Left ventricle myocardium superior (tissue), 1 donor: Measurements from ENCODE around the gene PSAPL1. TPM values are rescaled to one million over a fixed set of nuclear protein-coding genes. Genes with fewer than 3 reads are reported as not detected.

Experiments
- ATAC-seq: fragments of 200-7000 bp; cut with Tn5 transposase; one replicate; pipeline ENCODE4 v1.9.1; 2020; ENCODE audit warnings: mild to moderate bottlenecking, moderate library complexity
- DNase-seq: peaks from one replicate; pipeline ENCODE4 v3.0.0-alpha.2; 2020
- intact Hi-C: fragments of 100-400 bp; cut with micrococcal nuclease; formaldehyde crosslinking; loops from one replicate; pipeline ENCODE4 v1.11.0; 2022
- total RNA-seq: library from RNA; stranded (reverse); fragmentation: NEBNext Ultra II Directional; extraction: Animal tissue kit (Norgen Biotek cat#: 25700); gene quantifications from one replicate; pipeline ENCODE4 v1.2.1, GENCODE V29; 2021
- donor health status: DM: no; HTN: yes; CAD: no; lungs with severe emphysema.

Gene PSAPL1
- total RNA-seq, 1 donor from 2014 or later, result not detected

DNA sequence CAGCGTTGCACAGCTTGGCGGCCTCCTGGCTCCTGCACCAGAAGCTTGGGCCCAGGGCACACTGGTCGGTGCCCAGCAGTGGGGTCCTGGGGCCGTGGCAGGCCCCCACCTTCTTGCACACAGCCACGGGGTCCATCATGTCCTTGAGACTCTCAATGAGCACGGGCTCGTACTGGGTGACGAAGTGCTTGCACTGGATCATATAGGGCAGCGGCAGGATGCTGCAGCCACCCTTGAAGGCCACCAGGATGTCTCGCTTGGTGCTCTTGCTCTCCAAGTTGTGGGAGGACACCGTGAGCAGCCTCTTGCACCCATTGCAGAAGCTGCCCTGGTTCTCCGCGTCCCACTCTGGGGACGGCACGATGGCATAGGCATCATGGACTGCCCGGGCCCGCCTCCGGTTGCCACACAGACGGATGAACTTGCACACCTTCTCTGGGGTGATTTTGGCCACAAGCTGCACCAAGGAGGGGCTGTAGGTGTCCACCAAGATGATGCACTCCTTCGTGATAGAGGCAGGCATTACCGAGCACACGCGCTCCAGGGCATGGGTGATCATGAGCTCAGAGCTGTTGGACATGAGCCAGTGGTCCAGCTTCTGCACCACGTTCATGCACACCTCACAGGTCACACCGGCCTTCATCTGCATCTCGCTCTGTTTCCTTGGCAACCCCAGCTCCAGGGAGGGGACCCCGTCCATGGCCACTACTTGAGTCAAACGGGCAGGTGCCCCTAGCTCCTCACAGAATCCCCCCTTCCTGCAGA is 1.2 kb downstream of the PSAPL1 start:
- intact Hi-C loops, result no loop called here
- ATAC-seq, result no peak
- no peak for DNase-seq

DNA sequence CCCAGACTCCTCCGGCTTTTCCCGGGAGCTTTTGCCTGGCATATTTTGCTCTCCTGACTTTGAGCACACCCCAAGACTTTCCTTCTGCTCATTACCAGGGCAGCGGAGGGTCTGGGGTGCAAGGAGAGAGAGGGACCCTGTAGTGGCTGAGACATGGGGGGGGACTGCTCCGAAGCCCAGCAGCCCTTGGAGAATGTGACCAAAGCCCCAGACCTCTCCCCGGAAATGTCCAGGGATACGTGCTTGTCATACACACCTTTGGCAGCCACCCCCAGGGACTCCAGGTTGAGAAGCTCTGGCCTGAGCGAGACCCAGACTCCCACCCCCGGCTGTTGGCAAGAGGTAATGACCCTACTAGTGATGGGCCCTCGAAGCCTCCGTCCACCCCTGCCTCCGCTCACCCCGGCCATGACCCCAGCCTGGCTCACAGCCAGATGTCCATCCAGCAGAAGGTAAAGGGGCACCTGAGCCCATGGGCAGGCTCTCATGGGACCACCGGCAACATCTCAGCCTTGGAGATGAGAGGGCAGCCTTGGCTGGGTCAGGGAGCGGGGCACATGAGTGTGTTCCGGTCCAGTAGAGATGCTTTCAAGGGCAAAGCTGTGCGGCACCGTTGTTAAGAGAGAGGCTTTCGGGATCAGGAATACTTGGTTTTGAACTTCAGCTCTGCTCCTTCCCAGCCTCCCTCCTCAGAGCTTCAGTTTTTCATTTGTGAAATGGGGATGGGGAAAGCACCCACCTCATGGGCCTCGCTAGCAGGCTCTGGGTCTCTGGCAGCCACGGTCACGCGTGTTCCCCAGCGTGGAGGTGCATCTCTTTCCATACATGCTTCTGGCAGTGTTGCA is 2.0 kb downstream of the PSAPL1 start:
- DNase-seq (no peak), ATAC-seq (no peak)
- intact Hi-C loops, result no loop called here

DNA sequence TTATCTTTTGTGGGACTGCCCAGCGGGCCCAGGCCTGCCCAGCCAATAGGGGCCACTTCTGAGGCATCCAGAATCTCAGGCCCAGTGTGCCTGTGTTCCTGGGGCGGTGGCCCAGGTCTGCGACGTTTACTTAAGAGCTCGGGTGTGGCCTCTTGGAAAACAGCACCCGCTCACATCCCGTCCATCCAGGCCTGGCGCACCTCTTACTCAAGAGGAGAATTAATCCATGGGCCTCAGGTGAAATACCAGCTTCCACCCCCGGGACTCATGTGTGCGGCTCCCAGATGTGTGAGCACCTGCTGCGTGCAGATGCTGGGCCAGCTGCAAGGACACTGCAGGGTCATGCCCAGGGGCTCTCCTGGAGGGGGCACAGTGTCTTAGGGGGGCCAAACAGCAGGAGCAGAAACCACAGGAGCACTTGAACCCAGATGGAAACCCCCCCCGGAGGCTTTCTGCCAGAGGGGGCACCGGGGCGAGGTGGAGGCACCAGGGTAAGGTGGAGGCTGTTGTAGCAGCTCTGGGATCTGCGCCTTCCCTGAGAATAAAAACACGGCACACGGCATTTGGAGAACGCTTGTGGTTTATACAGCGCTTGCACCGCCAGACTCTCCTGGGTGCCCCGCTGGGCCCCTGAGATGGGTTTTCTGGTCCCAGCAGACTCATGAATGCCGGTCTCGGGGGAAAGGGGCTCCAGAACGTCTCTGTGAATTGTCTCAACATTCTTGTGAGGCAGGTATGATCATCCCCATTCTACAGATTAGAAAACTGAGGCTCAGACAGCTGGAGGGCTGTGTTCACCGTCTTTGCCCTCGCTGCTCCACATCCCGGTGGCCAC is 2.8 kb downstream of the PSAPL1 start:
- no peak for DNase-seq
- intact Hi-C loops, result no loop called here
- ATAC-seq, result no peak

DNA sequence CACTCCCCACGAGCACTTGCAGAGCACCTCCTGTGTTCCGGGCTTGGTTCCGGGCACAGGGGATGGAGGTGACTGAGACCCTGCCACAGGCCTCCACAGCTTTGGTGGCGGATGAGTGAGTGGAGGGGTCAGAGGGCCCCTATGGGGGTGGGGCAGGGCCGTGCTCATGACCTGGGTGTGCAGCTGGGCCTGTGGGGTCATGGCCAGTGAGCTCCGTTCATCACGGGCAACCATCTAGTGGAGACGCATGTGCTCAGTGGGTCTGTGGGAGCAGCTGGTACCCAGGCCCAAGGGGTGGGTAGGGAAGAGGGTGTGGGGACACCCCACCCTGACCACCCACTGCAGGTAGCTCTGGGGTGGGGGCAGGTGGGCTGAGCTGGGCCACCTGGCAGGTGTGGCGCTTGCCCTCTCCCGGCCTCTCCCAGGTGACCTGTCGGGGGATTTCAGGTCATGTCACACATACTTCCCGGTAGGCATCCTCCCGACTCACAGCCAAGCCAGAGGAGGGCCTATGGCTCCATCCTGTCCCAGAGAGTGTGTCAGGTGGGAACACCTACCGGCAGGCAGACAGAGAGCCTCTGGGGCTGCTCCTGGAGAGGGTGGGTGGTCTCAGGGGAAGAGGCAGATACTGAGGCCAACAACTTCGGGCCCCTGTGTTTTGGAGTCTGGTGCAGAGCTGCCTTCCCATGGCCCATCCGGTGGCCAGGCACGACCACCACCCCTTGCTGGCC is 3.6 kb downstream of the PSAPL1 start:
- intact Hi-C loops, result no loop called here
- ATAC-seq (no peak), DNase-seq (no peak)

DNA sequence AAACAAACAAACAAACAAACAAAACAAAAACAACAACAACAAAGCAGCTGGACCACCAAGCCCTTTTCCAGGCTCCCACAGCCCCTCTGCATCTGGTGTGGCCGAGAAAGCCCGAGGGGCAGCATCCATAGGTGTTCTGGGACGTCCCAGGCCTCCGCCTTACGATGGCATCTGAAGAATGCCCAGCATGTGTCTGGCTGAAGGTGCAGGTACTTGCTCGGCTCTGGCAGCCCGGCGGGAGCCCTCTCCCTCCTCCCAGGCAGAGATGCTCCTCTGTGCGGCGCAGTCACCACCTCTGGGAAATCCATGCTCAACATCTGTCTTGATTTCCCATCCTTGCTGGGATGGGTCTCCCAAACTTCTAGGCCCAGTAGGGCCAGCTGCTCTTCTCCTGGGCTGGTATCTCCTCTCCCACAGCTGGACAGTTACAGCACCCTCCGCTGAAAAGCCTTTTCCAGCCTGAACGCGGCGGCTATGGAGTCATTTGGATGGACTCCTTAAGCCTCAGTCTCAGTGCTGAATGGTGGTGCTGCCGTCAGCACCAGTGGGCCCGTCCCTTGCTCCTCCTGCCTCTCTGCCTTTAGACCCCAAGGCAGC is 4.3 kb downstream of the PSAPL1 start:
- ATAC-seq (no peak), DNase-seq (no peak)
- intact Hi-C loops, result no loop called here

DNA sequence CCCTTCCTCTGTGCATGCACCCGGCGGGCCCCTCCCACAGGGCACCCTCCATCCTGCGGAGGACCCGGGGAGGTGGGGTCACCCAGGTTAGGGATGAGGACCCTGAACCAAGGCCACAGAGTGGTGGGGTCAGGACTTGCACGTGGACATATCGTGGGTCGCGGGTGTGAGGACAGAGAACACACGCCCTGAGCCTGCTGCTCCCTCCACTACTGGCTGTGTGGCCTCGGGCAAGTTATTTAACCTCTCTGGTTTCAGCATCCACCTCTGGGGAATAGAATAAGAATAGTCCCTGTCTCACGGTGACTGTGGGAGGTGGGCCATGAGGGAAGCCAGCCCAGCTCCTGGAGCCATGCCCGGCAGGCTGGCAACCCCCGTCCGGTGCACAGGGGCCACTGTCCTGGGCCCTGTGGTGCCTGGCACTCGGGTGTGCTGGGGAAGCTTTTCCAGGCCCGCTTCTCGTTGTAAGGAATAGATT is 5.1 kb downstream of the PSAPL1 start:
- intact Hi-C loops, result no loop called here
- DNase-seq, result no peak

DNA sequence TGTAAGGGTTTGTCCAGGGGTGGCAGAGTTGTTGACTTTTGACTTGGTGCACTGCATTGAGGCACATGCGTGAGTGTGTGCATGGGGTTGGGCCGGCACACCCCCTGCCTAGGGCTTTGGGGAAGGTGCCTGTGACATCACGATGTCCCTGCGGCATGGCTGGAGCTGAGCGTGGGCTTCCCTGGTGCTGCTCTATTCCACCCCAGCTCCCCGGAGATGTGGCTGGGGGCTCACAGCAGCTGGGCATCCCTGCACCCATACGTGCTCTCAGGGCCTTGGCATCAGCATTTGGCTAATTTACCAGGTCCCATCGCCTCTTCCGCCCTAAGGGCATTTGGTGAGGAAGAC is 5.7 kb downstream of the PSAPL1 start:
- ATAC-seq (no peak), DNase-seq (no peak)
- intact Hi-C loops, result no loop called here

More for the DNA sequence above, 5.1 kb downstream of the PSAPL1 start:
- ATAC-seq, result no peak

DNA sequence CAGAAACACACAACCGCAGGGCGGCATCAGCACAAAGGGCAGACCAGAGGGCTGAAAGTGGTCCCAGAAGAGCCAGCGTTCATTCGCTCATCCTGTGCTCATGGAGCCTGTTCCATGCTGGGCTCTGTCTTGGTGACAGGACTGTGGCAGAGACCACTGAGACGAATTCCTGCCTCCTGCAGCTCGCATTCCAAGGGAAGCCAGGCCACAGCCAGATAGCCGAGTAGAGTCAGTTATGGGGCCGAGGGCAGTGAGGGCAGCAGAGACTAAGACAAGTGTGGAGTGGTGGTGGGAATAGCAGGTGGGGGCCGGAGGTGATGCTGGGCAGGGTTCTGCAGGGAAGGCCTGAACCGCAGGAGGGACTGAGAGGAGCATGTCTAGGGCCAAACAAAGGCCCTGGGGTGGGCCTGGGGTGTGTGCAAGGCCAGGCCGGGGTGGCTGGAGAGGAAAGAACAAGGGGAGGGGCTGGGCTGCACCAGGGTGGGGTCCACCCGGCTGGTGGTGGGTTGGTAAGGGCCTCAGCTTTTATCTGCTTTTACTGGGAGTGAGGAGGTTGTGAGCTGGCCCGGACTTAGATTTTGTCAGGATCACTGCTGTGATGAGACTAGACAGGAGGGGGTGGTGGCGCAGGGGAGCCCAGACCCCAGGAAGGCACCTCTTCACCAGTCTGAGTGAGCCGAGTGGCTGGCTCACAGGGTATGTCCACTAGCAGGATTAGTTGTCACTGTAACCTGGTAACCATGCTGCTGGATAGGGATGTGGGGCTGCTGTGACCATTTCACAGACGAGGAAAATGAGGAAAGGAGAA is 6.3 kb downstream of the PSAPL1 start:
- DNase-seq, result no peak
- no peak for ATAC-seq

DNA sequence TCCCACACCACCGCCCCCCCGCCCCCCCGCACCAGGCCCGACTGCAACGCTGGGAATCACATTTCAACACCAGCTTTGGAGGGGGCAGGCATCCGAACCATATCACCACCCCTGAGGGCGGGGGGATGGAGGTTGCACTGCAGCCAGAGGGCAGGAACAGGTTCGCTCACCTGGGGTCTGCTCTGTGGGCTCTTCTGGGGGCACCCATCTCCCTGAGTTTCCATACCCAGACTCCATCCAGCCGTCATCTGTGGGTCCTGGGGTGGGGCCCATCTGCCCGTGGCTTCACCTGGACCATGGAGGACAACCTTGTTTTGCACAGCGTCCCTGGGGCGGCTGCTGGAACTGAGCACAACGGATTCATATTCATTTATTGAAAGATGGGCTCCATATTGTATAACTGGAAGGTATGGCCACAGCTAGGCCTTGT is 6.9 kb downstream of the PSAPL1 start:
- intact Hi-C loops, result no loop called here
- ATAC-seq, result no peak
- no peak for DNase-seq

More for the DNA sequence above, 6.3 kb downstream of the PSAPL1 start:
- intact Hi-C loops, result no loop called here

DNA sequence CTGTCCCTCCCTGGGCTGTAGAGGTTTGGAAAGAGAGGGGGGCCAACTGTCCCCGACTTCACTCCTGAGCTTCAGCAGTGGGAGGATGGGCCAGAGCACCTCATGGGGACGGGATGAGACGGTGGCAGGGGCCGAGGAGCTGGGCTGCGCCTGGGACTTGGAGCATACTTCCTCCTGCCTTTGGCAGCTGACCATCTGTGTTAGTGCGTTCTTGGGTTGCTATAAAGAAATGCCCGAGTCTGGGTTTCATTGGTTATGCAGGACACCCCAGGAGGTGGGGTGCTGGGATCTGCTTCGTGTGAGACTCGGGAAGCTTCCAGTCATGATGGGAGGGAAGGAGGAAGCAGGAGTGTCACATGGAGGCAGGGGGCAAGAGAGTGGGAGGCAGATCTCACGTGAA is 7.4 kb downstream of the PSAPL1 start:
- ATAC-seq (no peak), DNase-seq (no peak)
- intact Hi-C loops, result no loop called here

DNA sequence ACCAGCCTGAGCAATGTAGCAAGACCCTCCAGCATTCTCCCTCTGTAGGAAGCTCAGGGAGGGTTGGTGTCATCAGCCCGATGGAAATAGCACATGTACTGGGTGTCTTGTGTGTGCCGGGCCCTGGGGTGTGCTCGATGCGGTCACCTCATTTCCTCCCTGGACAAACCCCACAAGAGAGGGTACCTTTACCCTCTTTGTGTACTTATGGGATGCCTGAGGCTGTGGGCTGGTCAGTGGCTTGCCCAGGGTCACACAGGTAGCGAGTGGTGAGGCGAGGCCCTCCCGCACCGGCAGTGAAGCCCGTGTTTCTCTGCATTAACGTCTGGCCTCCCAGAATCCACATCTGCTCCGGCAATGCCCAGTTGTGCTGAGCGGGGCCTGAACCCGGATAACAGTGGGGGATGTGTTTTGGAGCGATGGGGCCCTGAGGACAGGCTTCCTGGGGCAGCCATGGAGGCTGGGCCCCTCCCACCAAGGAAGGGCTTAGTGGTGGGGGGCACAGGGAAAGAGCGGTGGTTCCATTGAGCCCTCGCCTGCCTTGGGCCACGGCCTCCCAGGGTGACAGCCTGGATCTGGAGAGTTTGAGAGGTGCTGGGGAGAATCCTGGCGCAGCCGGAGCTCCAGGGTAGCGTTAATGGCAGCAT is 8.1 kb downstream of the PSAPL1 start:
- intact Hi-C loops, result no loop called here
- ATAC-seq (no peak), DNase-seq (no peak)

DNA sequence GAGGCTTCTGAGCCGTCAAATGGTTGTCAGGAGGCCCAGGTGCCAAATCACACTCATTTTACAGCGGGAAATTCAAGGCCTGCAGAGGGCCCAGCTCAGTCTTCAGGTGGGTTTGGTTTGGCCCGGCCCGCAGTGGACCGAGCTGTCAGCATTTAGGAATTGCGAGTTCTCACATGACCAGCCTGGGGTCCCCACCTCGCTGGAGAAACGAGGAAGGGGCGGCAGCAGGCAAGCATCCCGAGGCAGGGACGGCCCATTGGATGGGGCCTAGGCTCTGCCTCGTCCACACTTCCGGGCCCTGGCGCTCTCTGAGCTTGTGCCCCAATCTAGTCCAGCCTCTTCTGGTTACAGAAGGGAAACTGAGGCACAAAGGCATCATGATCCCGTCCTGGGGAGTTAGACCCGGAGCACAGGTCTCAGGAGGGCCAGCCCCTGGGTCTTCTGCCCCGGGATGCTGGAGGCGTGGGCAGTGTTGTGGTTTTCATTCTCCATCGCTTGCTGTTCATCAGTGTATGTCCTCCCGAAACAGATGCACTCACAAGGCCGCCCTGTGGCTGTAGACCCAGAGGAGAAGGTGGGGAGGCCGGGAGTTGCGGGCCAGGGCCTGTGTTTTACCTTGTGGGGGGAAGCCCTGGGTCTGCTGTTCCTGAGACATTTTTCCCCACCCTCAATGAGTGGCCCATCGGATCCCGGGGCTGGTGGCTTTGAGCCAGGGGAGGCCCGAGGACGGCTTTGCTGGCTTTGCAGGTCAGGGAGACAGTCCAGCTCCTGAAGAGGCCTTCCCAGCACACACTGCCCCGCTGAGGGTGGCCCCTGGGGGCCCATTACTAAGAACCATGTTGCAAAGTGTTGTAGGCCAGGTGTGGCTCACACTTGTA is 8.9 kb downstream of the PSAPL1 start:
- intact Hi-C loops, result no loop called here
- ATAC-seq (no peak), DNase-seq (no peak)

DNA sequence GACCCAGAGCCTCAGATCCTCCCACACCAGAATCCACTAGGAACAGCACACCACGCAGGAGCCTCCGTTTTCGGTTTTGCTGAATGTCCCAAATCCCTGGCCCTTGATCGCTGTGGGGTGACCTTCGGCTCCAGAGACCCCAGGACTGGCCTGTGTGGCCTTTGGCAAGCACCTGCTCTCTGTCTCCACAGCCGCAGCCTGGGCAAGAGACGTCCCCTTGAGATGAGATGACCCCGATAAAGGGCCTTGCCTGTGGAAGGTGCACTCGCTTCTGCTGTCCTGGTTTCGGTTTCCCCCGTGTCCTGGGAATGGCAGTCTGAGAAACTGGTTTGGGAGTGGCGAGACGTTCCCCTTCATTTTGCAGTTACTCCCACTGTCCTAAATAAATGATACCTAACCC is 9.6 kb downstream of the PSAPL1 start:
- DNase-seq (no peak), ATAC-seq (no peak)
- intact Hi-C loops, result no loop called here

DNA sequence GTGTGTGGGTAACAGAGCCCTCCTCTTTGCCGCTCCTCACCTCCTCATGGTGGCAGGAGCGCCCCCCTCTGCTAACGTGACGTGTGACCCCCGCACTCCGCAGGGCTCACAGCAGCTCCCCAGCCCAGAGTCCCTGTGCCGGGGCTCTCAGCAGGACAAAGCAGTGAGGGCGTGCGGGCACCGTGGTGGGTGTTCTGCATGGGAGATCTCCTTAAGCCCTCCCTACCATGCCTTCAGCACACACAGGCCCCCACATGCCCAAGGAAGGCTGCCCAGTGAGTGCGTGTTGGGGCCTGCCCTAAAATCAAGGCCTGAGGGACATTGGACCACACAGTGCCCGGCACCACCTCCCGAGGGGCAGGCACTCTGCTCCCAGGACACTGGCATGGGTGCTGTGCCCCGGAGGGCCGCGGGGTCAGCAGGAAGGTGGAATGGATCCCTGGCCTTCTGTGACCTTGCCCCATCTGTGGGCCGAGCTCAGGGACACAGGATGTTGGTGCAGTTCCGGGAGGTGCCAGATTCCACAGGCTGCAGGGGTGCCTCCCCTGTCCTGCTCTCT is 10.1 kb downstream of the PSAPL1 start:
- no peak for ATAC-seq
- no peak for DNase-seq
- intact Hi-C loops, result no loop called here

DNA sequence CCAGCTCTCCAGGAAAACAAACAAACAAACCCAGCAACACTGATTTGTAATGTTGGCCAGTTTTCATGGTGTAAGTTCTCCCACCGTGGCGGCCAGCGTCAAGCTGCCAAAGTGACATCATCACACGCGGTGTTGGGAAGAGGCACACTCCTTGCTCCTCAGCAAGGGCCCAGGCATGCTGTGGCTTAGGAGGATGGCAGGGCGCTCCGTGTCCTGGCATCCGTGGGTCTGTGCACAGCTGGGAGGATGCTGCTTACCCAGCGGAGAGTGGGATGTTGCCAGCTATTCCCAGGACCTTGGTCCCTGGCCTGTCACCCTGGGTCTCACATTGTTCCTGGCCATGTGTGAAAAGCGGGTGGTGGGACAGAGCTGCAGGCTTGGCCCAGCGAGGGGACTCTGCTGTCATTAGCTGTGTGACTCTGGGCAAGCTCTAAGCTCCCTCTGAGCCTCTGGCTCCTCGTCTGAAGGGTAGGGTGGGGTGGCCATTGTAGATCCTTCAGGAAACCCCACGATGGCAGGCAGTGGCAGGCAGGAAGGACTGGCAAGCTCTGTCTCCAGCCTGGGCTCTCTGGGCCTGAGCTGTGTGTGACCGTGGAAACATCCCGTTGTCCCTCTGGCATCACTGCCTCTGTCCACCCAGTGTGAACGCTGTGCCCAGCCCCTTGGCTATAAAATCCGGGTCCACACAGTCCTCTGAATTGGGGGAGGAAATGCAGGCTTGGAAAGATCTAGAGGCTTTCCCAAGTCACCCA is 10.8 kb downstream of the PSAPL1 start:
- DNase-seq (no peak), ATAC-seq (no peak)
- intact Hi-C loops, result no loop called here
